ENCODE measurements around the gene TMEM44.

Gene TMEM44, protein sequence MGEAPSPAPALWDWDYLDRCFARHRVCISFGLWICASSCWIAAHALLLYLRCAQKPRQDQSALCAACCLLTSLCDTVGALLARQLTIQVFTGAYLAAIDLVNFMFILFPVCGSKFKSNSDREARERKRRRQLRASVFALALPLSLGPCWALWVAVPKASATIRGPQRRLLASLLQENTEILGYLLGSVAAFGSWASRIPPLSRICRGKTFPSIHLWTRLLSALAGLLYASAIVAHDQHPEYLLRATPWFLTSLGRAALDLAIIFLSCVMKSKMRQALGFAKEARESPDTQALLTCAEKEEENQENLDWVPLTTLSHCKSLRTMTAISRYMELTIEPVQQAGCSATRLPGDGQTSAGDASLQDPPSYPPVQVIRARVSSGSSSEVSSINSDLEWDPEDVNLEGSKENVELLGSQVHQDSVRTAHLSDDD

DNA sequence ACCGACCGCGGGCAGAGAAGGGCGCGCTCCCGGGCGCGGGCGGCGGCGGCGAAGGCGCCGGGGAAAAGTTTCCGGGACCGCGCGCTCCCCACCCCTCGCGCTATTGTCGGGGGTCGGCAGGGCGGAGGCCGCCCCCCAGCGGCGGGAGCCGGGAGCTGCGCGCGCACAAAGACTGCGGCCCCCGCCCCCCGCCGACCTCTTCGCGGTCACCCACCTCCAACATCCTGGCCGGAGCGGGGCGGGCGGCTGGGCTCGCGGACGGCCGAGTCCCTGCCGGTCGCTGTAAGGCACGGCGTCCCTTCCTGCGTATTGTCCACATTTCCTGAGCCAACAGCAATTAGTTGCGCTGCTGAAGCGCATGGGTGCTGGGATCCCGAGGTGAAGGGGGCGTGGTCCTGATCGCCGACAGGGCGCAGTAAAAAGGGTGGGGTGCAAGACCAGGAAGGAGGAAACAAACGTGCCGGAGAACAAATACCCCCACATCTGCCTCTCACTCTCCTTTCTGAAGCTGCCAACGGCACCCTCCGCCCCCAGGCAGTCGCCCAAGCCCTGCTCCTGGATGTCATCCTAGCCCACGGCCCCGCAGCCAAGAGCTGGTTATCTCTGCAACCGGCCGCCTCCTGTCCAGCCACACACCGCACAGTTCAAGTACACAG lies at the start of gene TMEM44:
TMEM44 (minus strand) TSS at position 71 of the 656 bp plus-strand sequence. CDS start 204 bp downstream, outside the sequence.
- DNase-seq (ENCODE audit: low read depth, low spot score): no peak
- peak within 1 kb of the TSS; percentile 73 for H3K4me3 ChIP-seq (ENCODE audit: low read depth, low read length)
- TF ChIP-seq, protein P1, sequence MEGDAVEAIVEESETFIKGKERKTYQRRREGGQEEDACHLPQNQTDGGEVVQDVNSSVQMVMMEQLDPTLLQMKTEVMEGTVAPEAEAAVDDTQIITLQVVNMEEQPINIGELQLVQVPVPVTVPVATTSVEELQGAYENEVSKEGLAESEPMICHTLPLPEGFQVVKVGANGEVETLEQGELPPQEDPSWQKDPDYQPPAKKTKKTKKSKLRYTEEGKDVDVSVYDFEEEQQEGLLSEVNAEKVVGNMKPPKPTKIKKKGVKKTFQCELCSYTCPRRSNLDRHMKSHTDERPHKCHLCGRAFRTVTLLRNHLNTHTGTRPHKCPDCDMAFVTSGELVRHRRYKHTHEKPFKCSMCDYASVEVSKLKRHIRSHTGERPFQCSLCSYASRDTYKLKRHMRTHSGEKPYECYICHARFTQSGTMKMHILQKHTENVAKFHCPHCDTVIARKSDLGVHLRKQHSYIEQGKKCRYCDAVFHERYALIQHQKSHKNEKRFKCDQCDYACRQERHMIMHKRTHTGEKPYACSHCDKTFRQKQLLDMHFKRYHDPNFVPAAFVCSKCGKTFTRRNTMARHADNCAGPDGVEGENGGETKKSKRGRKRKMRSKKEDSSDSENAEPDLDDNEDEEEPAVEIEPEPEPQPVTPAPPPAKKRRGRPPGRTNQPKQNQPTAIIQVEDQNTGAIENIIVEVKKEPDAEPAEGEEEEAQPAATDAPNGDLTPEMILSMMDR (IDR thresholded peaks at IDR 0.05; ENCODE audit: insufficient read depth, low read length, missing control alignments): peak; percentile 74
- ChIA-PET POLR2A (no interaction called here), CTCF (interaction anchor here (0.6 to 2.5 kb wide), 29 partner anchors 9 to 300 kb away, joined by 3 to 12 read pairs (median 4); partner anchors contain the start of gene LSG1)

DNA sequence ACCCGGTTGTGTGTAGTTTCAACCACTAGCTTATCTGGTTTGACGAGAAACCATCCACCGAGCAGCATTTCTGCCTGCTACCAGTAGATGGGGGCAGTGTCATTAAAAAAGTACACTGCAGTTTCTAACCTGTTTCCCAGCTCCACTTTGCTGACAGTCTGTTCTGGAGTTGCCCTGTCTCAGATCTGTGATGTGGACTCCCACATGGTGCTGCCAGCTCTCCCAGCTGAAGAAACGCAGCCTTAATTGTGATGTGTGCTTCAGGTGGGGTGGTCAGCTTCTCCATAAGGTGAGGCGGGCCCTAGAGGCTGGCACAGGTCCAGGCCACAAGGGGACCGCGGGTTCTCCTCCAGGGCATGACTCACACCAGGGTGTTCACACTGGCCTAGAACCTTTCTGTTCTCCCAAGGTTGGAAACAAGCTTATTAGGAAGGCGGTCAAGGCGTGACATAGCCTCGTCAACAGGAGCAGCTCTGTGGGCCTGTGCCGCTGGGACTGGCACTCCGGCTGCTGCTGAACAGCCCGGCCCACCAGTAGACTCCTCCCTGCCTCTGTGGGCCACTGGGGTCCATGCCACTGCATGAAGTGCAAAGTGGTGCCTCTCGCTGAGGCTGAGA lies 49.6 kb upstream of the TMEM44 start:
- H3K4me3 ChIP-seq (ENCODE audit: low read depth, low read length): no peak overlapping the region; the same call in 1 of the 2 replicates
- DNase-seq (ENCODE audit: low read depth, low spot score): peak; percentile 53
- CTCF ChIA-PET: interaction anchor here (0.7 to 14.2 kb wide), 76 partner anchors 8 to 843 kb away, joined by 3 to 288 read pairs (median 4); partner anchors contain the start of genes LSG1 and XXYLT1
- TF ChIP-seq, protein P1 (IDR thresholded peaks at IDR 0.05; ENCODE audit: insufficient read depth, low read length, missing control alignments): peak; percentile 79
- POLR2A ChIA-PET: interaction anchor here (0.6 to 1.6 kb wide), 6 partner anchors 11 to 825 kb away, joined by 3 to 12 read pairs (median 4); partner anchors contain the start of genes LSG1 and XXYLT1

DNA sequence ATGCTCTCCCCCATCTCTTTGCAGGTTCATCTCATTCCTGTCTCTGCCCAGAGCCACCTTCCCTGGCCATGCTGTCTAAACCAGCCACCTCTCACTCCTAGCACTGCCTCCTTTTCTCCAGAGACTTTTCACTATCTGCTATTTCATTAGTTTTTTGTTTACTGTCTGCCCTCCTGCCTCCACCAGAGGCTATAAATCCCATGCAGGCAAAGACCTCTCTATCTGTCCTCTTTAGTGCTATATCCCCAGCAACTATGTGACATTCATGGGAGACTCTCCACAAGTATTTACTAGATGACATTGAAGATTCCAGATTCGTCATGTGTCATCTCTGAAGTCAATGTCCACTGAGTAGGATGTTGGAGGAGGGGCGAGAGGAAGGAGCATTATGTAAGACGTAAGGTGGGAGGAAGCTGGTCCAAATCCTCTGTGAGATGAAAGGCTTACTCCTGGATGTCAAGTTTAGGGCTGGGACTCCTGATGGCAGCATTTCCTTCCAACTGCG lies 49.0 kb upstream of the TMEM44 start:
- DNase-seq (ENCODE audit: low read depth, low spot score): no peak
- ChIA-PET CTCF (interaction anchor here (0.7 to 14.2 kb wide), 69 partner anchors 9 to 843 kb away, joined by 3 to 288 read pairs (median 4); partner anchors contain the start of genes LSG1 and XXYLT1), POLR2A (interaction anchor here (0.6 to 1.6 kb wide), 5 partner anchors 10 to 826 kb away, joined by 3 to 12 read pairs (median 4); partner anchors contain the start of genes LSG1 and XXYLT1)
- TF ChIP-seq, protein P1 (IDR thresholded peaks at IDR 0.05; ENCODE audit: insufficient read depth, low read length, missing control alignments): no peak
- H3K4me3 ChIP-seq (ENCODE audit: low read depth, low read length): peak overlapping the region; percentile 2; the same call in 1 of the 2 replicates

DNA sequence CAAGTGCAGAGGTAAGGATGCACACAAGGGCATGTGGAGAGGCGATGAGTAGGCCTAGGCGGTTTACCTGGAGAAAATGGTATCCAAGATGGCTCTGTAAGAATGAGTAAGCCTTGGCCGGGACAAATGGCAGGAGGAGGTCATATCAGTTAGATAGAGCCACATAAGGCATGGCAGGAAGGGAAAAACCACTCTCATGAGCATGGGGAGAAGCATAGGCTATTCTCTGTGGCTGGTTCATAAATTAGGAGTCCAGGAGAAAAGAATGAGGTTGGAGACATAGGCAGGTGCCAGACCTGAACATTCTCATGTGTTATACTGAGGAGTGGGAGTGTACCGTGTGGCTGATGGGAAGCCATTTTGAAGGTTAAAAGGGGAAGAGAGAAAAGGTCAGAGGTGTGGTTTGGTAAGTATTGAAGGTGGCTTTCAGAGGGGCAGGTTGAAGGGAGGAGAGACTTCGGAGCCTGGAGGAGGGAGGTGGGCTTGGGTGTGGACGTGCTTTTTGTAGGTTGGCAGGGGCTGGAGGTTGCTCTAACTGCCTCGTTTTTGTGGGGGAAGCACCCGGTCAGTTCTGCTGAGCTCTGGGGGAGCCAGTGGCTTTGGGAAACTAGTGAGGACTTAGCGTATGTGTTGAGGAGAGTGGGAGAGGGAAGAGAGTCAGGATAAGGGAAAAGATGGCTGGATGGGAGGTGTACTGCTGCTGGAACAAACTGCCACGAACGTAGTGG lies 47.8 kb upstream of the TMEM44 start:
- no peak for DNase-seq (ENCODE audit: low read depth, low spot score)
- ChIA-PET POLR2A (no interaction called here), CTCF (interaction anchor here (2.0 to 14.2 kb wide), 6 partner anchors 8 to 585 kb away, joined by 8 to 288 read pairs (median 114); partner anchors contain the start of genes LSG1 and XXYLT1)
- no peak overlapping the region for H3K4me3 ChIP-seq (ENCODE audit: low read depth, low read length)
- TF ChIP-seq, protein P1 (IDR thresholded peaks at IDR 0.05; ENCODE audit: insufficient read depth, low read length, missing control alignments): no peak

DNA sequence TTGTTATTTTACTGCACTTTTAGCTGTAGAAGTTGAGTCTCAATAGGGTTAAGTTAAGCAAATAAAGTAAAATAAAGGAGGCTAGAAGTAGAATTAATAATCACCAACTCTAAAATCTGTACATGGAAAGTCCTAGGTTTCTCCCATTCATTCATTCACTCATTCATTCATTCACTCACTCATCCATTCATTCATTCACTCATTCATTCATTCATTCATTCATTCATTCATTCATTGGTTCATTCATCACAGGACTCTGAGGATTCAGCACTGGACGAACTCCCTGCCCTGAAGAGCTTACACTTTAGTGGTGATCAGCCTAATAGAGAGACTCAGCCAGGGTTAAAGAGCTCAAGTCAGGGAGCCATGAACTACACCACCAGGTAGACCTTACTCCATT lies 43.3 kb upstream of the TMEM44 start:
- H3K4me3 ChIP-seq (ENCODE audit: low read depth, low read length): no peak overlapping the region
- CTCF ChIA-PET: interaction anchor here (0.9 to 6.9 kb wide), 5 partner anchors 9 to 595 kb away, joined by 3 to 147 read pairs (median 3); partner anchors contain the start of genes FAM43A and XXYLT1
- TF ChIP-seq, protein P1 (IDR thresholded peaks at IDR 0.05; ENCODE audit: insufficient read depth, low read length, missing control alignments): no peak
- no peak for DNase-seq (ENCODE audit: low read depth, low spot score)
- POLR2A ChIA-PET: no interaction called here
